ENCODE data around the gene NLRC5. TPM values are rescaled to one million over a fixed set of nuclear protein-coding genes. Genes with fewer than 3 reads are reported as not detected.

Gene NLRC5
- total RNA-seq, 5 donors from 2014 or later (not counting 1 experiment from before 2014, with no cell fraction given), result 390 to 711 (median 496) TPM

DNA sequence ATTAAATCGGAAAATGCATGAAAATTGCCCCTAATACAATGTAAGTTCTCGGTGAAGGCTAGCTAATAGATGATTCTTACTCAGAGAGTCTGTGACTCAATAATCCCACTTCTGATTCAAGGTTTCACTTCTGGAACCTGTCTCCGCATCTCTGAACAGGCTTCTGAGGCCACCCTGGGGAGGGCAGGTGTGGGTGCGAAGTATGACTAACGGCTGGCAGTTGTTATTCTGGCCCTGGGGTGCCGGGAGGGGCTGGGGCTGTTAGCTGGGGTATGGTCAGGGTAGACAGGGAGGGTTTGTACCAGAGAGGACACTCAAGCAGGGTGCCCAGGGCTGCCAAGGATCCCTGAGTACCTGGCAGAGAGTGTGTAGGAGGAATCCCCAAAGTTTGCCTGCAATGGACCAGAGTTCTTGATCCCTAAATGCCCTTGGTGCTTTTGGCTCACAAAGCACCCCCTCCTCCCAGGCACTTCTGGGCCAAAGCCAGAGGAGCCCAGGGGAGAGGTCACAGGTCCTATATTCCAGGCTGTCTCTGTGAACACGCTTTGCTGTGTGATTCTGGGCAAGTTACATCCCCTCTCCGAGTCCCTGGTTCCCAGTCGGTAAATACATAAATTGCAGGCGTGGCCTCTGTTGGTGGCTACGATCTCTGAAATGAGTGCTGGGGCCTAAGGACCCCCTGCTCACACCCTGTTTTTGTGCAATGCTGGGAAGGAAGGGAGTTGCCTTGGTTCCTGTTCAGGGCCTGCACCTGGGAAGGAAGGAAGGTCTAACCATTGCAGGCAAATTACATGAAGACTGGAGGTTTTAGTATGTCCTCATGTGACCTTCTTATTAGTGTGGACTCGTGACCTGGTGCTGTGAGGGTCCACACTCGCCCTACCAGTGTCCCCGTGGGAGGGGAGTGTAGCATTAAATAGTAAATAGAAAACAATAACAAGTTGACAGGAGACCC lies 53.1 kb downstream of the NLRC5 start:
- H3K27me3 Mint-ChIP-seq, result peaks cover 0 to 2% of the 10 kb centered on the region in 2 donors

DNA sequence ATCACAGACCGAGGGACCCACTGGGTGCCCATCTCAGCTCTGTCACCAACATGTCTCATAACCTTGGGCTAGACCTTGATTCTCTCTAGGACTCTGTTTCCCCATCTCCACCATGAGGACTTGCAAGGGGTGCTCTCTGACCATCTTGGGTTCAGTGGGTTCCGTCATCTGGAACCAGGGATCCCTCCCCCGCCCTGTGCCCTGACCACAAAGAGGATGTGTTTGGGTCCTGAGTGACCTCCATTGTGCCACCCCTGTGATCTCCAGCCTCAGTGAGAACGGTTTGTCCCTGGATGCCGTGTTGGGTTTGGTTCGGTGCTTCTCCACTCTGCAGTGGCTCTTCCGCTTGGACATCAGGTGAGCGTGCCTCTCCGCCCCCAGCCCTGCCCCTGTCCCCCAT lies 53.9 kb downstream of the NLRC5 start:
- Mint-ChIP-seq H3K4me1 (peaks cover 59 to 73% (median 64%) of the 10 kb centered on the region in 3 donors), H3K27me3 (peaks cover 0 to 2% of the 10 kb centered on the region in 2 donors), H3K4me3 (peak overlapping the region in 1 of 3 donors; percentile 83), H3K27ac (peak overlapping the region; percentile 99), H3K9me3 (no peaks in the 10 kb centered on the region), H3K36me3 (peaks cover 35% of the 10 kb centered on the region)
- peaks cover 56 to 92% of the 10 kb centered on the region in 2 experiments for H3K4me1 ChIP-seq (ENCODE audit: control insufficient read depth in 1 of 2, extremely low read depth in 1 of 2, insufficient read depth in 2 of 2, low read length in 2 of 2)
- WGBS (ENCODE audit: insufficient coverage), result 96% methylated on average over 5 of the region's 9 CpGs
- DNase-seq (no peak), ATAC-seq (replicated peaks in 1 of 4) (no peak)
- H3K27me3 ChIP-seq (replicated peaks in 1 of 2; ENCODE audit: control insufficient read depth in 2 of 2, extremely low read depth in 1 of 2, insufficient read depth in 2 of 2, low read length in 1 of 2), result no peaks in the 10 kb centered on the region
- H3K4me3 ChIP-seq (ENCODE audit: control insufficient read depth in 1 of 2, extremely low read depth in 1 of 2, low read length in 1 of 2), result no peak overlapping the region
- POLR2A ChIA-PET, result no interaction called here
- CTCF ChIA-PET, result no interaction called here
- peak overlapping the region; percentile 90 for H3K27ac ChIP-seq (ENCODE audit: low read length)
- no peaks in the 10 kb centered on the region for H3K9me3 ChIP-seq
- peaks cover 22 to 75% of the 10 kb centered on the region in 2 donors for H3K36me3 ChIP-seq (ENCODE audit: control insufficient read depth in 2 of 2, extremely low read depth in 1 of 2, insufficient read depth in 1 of 2, low read length in 1 of 2)

More for the DNA sequence above, 53.1 kb downstream of the NLRC5 start:
- ATAC-seq (replicated peaks in 1 of 4), result peak; percentile 27 to 62 (median 60)
- Histone ChIP-seq H3K27me3 (replicated peaks in 1 of 2; ENCODE audit: control insufficient read depth in 2 of 2, extremely low read depth in 1 of 2, insufficient read depth in 2 of 2, low read length in 1 of 2) (no peaks in the 10 kb centered on the region), H3K36me3 (ENCODE audit: control insufficient read depth in 2 of 2, extremely low read depth in 1 of 2, insufficient read depth in 1 of 2, low read length in 1 of 2) (peaks cover 20 to 72% of the 10 kb centered on the region in 2 donors), H3K9me3 (no peaks in the 10 kb centered on the region), H3K27ac (ENCODE audit: low read length) (peak overlapping the region; percentile 90), H3K4me3 (ENCODE audit: control insufficient read depth in 1 of 2, extremely low read depth in 1 of 2, low read length in 1 of 2) (peak overlapping the region; percentile 28 to 59), H3K4me1 (ENCODE audit: control insufficient read depth in 1 of 2, extremely low read depth in 1 of 2, insufficient read depth in 2 of 2, low read length in 2 of 2) (peaks cover 64 to 97% of the 10 kb centered on the region in 2 experiments)
- H3K9me3 Mint-ChIP-seq, result no peaks in the 10 kb centered on the region
- peaks cover 30% of the 10 kb centered on the region for H3K36me3 Mint-ChIP-seq
- peak in 34 of 35 experiments; percentile 27 to 76 (median 43) for DNase-seq
- ChIA-PET POLR2A (interaction anchor here in 1 of 2 donors (0.6 kb wide), 1 partner anchor 29 kb away, joined by 3 read pairs; no protein-coding TSS in a partner anchor), CTCF (interaction anchor here (0.5 to 1.7 kb wide), 8 partner anchors 12 to 173 kb away, joined by 3 to 12 read pairs (median 4); no protein-coding TSS in a partner anchor)
- WGBS (ENCODE audit: insufficient coverage), result 34% methylated on average over 8 of the region's 14 CpGs
- peak overlapping the region; percentile 99 for H3K27ac Mint-ChIP-seq
- H3K4me1 Mint-ChIP-seq, result peaks cover 67 to 78% (median 69%) of the 10 kb centered on the region in 3 donors
- H3K4me3 Mint-ChIP-seq, result peak overlapping the region; percentile 70 to 83 (median 78)

DNA sequence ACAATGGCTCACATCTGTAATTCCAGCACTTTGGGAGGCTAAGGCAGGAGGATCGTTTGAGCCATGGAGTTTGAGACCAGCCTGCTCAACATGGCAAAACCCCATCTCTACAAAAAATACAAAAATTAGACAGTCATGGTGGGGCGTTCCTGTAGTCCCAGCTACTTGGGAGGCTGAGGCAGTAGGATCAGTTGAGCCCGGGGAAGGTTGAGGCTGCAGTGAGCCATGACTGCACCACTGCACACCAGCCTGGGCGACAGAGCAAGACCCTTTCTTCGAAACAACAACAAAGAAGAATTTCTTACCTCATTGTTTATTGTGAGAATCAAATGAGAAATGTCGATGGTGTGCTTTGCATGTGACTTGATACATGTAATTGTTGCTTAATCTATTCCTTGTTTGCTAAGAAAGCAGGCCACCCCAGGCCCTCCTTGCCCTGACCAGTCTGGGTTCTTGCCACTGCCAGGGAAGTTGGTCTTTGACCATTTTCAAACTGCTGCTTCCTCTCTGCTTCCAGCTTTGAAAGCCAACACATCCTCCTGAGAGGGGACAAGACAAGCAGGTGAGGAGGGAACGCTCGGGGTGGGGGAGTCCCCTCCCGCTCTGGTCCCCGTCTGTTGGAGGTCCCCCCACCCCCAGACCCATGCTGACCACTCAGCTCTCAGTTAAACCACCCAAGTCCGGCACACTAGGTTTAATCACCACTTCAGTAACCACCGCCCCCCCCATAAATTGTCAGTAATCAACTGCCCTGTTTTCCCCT lies 55.8 kb downstream of the NLRC5 start:
- H3K4me3 Mint-ChIP-seq, result no peak overlapping the region
- H3K9me3 Mint-ChIP-seq, result no peaks in the 10 kb centered on the region
- peaks cover 34% of the 10 kb centered on the region for H3K36me3 Mint-ChIP-seq
- ATAC-seq (replicated peaks in 1 of 4) (no peak), DNase-seq (no peak)
- Histone ChIP-seq H3K4me1 (ENCODE audit: control insufficient read depth in 1 of 2, extremely low read depth in 1 of 2, insufficient read depth in 2 of 2, low read length in 2 of 2) (peaks cover 39 to 75% of the 10 kb centered on the region in 2 experiments), H3K27ac (ENCODE audit: low read length) (peak overlapping the region; percentile 50), H3K4me3 (ENCODE audit: control insufficient read depth in 1 of 2, extremely low read depth in 1 of 2, low read length in 1 of 2) (no peak overlapping the region), H3K36me3 (ENCODE audit: control insufficient read depth in 2 of 2, extremely low read depth in 1 of 2, insufficient read depth in 1 of 2, low read length in 1 of 2) (peaks cover 20 to 82% of the 10 kb centered on the region in 2 donors), H3K27me3 (replicated peaks in 1 of 2; ENCODE audit: control insufficient read depth in 2 of 2, extremely low read depth in 1 of 2, insufficient read depth in 2 of 2, low read length in 1 of 2) (no peaks in the 10 kb centered on the region), H3K9me3 (no peaks in the 10 kb centered on the region)
- H3K27ac Mint-ChIP-seq, result peak overlapping the region; percentile 83 to 85
- H3K27me3 Mint-ChIP-seq, result peaks cover 0 to under 1% of the 10 kb centered on the region in 2 donors
- ChIA-PET POLR2A (interaction anchor here in 1 of 2 donors (0.6 kb wide), 2 partner anchors 68 to 300 kb away, joined by 3 read pairs; no protein-coding TSS in a partner anchor), CTCF (interaction anchor here in 1 of 2 donors (1.0 to 1.1 kb wide), 2 partner anchors 56 to 80 kb away, joined by 4 read pairs; partner anchors contain the start of gene NLRC5)
- WGBS (ENCODE audit: insufficient coverage), result no CpG with 5 or more reads among the region's 12 CpGs
- peaks cover 43 to 56% (median 52%) of the 10 kb centered on the region in 3 donors for H3K4me1 Mint-ChIP-seq

DNA sequence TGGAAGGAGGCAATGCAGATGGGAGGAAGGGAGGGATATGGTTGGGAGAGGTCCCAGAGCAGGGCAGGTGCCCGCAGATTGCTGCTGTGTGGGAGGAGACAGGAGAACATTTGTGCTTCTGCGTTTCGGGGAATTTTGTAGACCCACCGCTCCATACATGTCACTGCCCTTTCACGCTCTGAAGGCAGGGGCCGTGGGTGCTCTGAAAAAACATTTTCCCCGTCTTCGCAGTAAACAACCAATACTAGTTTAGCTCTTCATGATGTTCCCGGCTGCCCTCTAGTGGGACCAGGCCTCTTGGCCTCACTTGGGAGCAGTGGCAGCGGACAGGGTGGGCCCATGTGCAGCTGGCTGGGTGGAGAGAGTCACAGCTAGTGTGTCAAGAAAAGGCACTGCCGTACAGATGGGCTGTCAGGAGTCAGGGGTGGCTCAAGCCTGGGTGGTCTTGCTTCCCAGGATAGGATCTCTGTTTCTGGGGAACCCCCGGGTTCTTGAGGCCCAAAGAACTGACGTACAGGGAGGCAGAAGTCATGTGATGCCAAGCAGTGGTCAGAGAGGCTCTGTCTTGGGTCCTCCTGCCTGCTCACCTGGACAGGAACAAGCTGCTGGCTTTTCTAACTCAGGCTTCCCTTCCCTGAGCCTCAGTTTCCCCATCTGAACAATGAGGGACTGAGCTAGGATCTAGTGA lies 56.5 kb downstream of the NLRC5 start:
- Histone ChIP-seq H3K27me3 (replicated peaks in 1 of 2; ENCODE audit: control insufficient read depth in 2 of 2, extremely low read depth in 1 of 2, insufficient read depth in 2 of 2, low read length in 1 of 2) (no peaks in the 10 kb centered on the region), H3K4me3 (ENCODE audit: control insufficient read depth in 1 of 2, extremely low read depth in 1 of 2, low read length in 1 of 2) (no peak overlapping the region), H3K27ac (ENCODE audit: low read length) (peak overlapping the region; percentile 50), H3K4me1 (ENCODE audit: control insufficient read depth in 1 of 2, extremely low read depth in 1 of 2, insufficient read depth in 2 of 2, low read length in 2 of 2) (peaks cover 32 to 71% of the 10 kb centered on the region in 2 experiments), H3K9me3 (no peaks in the 10 kb centered on the region), H3K36me3 (ENCODE audit: control insufficient read depth in 2 of 2, extremely low read depth in 1 of 2, insufficient read depth in 1 of 2, low read length in 1 of 2) (peaks cover 19 to 80% of the 10 kb centered on the region in 2 donors)
- peaks cover 31% of the 10 kb centered on the region for H3K36me3 Mint-ChIP-seq
- no peaks in the 10 kb centered on the region for H3K27me3 Mint-ChIP-seq
- H3K9me3 Mint-ChIP-seq, result no peaks in the 10 kb centered on the region
- ChIA-PET CTCF (interaction anchor here in 1 of 2 donors (1.0 to 1.1 kb wide), 2 partner anchors 56 to 81 kb away, joined by 4 read pairs; partner anchors contain the start of gene NLRC5), POLR2A (interaction anchor here (0.6 to 1.0 kb wide), 4 partner anchors 57 to 300 kb away, joined by 3 read pairs; partner anchors contain the start of gene NLRC5 (in 1 of the 2))
- H3K4me3 Mint-ChIP-seq, result no peak overlapping the region
- 82% methylated on average over 10 of the region's 13 CpGs for WGBS (ENCODE audit: insufficient coverage)
- ATAC-seq (replicated peaks in 1 of 4) (no peak), DNase-seq (peak in 23 of 35 experiments; percentile 14 to 62 (median 36))
- H3K4me1 Mint-ChIP-seq, result peaks cover 35 to 50% (median 45%) of the 10 kb centered on the region in 3 donors
- peak overlapping the region; percentile 83 to 85 for H3K27ac Mint-ChIP-seq

DNA sequence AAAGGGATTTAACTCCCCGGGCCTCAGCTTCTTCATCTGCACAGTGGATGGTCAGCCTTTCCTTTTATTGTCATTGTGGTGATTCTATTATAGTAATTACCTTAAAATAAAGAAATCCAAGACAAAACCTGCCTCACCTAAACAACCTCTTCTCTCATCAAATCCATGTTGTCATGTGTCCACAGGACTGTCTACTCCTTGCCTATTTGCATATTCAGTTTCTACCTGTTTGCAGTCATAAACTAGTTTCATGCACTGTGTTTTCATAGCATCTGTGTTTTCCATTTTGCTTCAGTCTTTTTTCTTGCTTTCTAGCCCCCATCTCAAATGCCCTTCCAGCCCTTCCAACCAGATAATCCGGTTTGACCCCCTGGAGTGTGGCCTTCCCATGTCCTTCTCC lies 58.7 kb downstream of the NLRC5 start:
- Mint-ChIP-seq H3K4me1 (peaks cover 17 to 31% (median 24%) of the 10 kb centered on the region in 3 donors), H3K27ac (peak overlapping the region; percentile 81 to 83), H3K27me3 (no peaks in the 10 kb centered on the region), H3K36me3 (peaks cover 40% of the 10 kb centered on the region), H3K4me3 (no peak overlapping the region), H3K9me3 (no peaks in the 10 kb centered on the region)
- no peak overlapping the region for H3K4me3 ChIP-seq (ENCODE audit: control insufficient read depth in 1 of 2, extremely low read depth in 1 of 2, low read length in 1 of 2)
- ATAC-seq (replicated peaks in 1 of 4), result no peak
- CTCF ChIA-PET, result no interaction called here
- H3K9me3 ChIP-seq, result no peaks in the 10 kb centered on the region
- no peaks in the 10 kb centered on the region for H3K27me3 ChIP-seq (replicated peaks in 1 of 2; ENCODE audit: control insufficient read depth in 2 of 2, extremely low read depth in 1 of 2, insufficient read depth in 2 of 2, low read length in 1 of 2)
- no peak for DNase-seq
- 83% methylated on average over 1 of the region's 2 CpGs for WGBS (ENCODE audit: insufficient coverage)
- peaks cover 15 to 91% of the 10 kb centered on the region in 2 donors for H3K36me3 ChIP-seq (ENCODE audit: control insufficient read depth in 2 of 2, extremely low read depth in 1 of 2, insufficient read depth in 1 of 2, low read length in 1 of 2)
- H3K4me1 ChIP-seq (ENCODE audit: control insufficient read depth in 1 of 2, extremely low read depth in 1 of 2, insufficient read depth in 2 of 2, low read length in 2 of 2), result peaks cover 10 to 49% of the 10 kb centered on the region in 2 experiments
- POLR2A ChIA-PET, result no interaction called here
- H3K27ac ChIP-seq (ENCODE audit: low read length), result peak overlapping the region; percentile 5

Measured in T-cell (primary cell).